HG02840 (cell line): ENCODE results near the gene KLF15.
"Not testable (repeated sequence)": the region's sequence is repeated elsewhere in the genome, so short reads cannot be mapped to it uniquely, and the experiment has no call there.

Experiments
- ATAC-seq: cut with Tn5 transposase; IDR thresholded peaks from one replicate; pipeline ENCODE4 v1.9.1; 2021; ENCODE audit warnings: mild to moderate bottlenecking, moderate library complexity, moderate number of reproducible peaks; ENCODE audit not compliant: unreplicated experiment, low FRiP score

Gene KLF15

GRCh38 chr3:126348308-126348920 lies 8.8 kb downstream of the KLF15 start:
- ATAC-seq, result no peak

GRCh38 chr3:126347543-126348161 lies 9.6 kb downstream of the KLF15 start:
- no peak for ATAC-seq

- no peak for ATAC-seq
Observed at GRCh38 chr3:126346466-126346865, 10.7 kb downstream of the KLF15 start.

GRCh38 chr3:126345641-126346460 lies 11.4 kb downstream of the KLF15 start:
- no peak for ATAC-seq

GRCh38 chr3:126345231-126345630 lies 12.0 kb downstream of the KLF15 start:
- ATAC-seq, result no peak

GRCh38 chr3:126344380-126345041 lies 12.7 kb downstream of the KLF15 start:
- ATAC-seq, result no peak

GRCh38 chr3:126343649-126344035 lies 13.6 kb downstream of the KLF15 start:
- ATAC-seq, result no peak

GRCh38 chr3:126342991-126343648 lies 14.1 kb downstream of the KLF15 start:
- no peak for ATAC-seq

- ATAC-seq, result no peak
Observed at GRCh38 chr3:126342211-126342610, 15.0 kb downstream of the KLF15 start.

- ATAC-seq, result no peak
Observed at GRCh38 chr3:126341755-126342150, 15.5 kb downstream of the KLF15 start.

- no peak for ATAC-seq
Observed at GRCh38 chr3:126340943-126341754, 16.1 kb downstream of the KLF15 start.

- no peak for ATAC-seq
Observed at GRCh38 chr3:126340596-126340942, 16.6 kb downstream of the KLF15 start.

GRCh38 chr3:126340081-126340511 lies 17.1 kb downstream of the KLF15 start:
- ATAC-seq, result no peak

- ATAC-seq, result no peak
Observed at GRCh38 chr3:126339466-126339865, 17.7 kb downstream of the KLF15 start.

- no peak for ATAC-seq
Observed at GRCh38 chr3:126338790-126339288, 18.4 kb downstream of the KLF15 start.

- ATAC-seq, result no peak
Observed at GRCh38 chr3:126337980-126338651, 19.1 kb downstream of the KLF15 start.

- not testable (repeated sequence) for ATAC-seq
Observed at GRCh38 chr3:126331812-126332336, 25.3 kb downstream of the KLF15 start.

- no peak for ATAC-seq
Observed at GRCh38 chr3:126329927-126330725, 27.1 kb downstream of the KLF15 start.
